Stimulated activated CD4-positive, alpha-beta T cell treated with anti-CD3 and anti-CD28 coated beads, Interleukin-1b, Interleukin-23, amount 100 ng/mL, for 24 hours (primary cell): ENCODE results near the gene HOXA11.

Experiments used
- DNase-seq, 4 experiments: peaks; one replicate each; pipeline ENCODE4 v3.0.0-alpha.2; 2020; ENCODE audit warnings: low read depth in 4 of 4, low spot score in 1 of 4

The HOXA11 gene

DNA sequence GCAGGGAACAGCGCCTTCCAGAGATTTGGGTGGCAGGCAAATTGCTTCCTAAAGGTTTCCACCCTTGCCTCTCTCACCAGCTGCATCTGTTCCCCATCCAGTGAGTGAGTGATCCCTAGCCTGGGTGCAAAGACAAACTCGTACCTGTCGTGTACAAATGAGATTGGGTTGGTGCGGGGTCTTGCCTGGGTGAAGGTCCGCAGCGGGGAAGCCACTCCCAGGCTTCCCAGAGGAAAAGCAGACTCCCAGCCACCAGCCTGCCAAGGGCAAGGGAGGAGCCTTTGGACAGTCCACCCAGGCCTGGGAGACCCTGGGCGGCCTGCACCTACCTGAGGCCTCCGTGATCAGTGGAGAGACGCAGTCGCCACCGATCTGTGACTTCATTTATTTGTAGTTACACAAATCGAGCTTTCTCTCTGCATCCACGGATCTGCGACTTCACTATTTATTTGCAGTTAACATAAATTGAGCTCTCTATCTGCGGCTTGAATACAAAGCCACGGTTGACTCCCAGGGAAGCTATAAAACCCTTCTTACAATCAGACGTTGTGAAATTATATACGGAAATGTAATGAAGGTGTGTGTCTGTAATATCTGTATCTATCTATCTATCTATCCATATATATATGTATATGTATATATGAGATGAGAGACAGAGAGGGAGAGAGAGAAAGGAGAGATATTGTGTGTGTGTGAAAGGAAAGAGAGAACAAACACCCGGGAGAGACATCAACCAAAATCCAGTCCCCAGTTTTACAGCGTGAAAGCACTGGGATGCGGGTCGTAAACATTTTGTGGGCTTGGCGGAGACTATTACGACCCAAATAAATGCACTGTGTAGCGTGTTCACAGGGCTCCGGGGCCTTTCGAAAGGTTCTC lies 25.5 kb downstream of the HOXA11 start:
- no peak for DNase-seq

DNA sequence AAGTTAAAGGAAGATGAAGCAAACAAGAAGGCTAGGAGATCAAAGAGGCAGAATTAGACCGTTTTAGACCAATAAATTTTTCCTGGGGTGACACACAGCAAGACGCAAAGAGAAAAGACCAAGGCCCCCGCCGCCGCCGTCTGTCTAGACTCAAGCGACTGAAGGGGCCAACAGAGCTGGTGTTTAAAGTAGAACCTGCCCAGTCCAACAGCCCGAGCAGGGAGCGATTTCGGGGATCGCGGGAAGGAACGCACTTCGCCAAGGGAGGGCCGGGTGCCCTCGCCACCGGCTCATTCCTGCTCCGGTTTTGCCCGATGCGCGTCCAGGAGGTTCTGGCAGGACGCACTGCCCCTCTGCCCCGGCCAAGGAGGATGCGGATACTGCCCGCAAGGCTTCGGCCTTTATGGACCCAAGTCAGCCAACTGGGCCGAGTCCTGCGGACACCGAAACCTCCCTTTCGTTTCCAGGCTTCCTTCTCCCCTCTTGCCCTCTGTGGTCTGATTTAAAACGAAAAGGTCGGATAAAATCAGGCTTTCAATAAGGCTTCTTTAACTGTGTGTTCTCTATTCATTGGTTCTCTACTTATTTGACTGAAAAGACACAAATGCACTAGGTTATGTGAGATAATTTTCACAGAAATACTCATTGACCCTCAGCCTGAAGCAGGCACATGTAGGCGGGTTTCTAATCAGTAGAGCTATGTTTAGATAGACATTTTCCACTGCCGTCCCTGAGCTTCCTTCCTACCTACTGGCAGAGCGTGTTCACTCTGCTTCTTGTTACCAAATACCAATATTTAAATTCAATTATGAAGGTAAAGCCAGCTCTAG lies 26.4 kb downstream of the HOXA11 start:
- DNase-seq: no peak

DNA sequence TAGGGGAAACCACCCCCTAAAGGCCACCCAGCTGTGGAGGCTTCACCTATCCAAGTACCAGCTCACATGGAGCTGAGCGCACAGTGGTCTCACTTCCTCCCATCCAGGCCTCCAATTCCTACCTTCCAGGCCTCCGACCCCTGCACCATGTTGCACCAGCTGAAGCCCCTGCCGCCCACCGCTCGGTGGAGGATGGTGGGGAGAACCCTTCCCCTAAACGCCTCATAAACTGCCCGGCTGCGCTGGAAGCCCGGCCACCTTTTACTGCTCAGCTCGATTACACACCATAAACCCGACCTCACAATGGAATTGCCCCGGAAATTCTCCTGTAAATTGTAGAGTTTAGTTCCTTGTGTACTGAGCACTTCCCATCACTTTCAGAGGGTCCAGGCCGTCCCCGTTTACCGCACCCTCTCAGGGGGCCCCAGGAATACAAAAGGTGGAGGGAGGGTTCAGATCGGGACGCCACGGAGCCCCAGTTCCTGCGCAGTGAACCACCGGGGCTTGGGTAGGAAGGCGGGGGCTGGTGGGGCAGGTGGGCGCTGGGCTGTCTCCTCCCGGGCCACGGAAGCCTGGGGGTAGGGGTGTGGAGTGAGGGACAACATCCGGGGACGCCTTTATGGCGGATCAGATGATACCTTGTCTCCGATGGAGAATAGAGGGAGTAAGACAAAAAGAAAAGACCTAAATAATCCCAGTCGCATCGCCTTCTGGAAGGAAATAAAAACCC lies 27.2 kb downstream of the HOXA11 start:
- no peak for DNase-seq

DNA sequence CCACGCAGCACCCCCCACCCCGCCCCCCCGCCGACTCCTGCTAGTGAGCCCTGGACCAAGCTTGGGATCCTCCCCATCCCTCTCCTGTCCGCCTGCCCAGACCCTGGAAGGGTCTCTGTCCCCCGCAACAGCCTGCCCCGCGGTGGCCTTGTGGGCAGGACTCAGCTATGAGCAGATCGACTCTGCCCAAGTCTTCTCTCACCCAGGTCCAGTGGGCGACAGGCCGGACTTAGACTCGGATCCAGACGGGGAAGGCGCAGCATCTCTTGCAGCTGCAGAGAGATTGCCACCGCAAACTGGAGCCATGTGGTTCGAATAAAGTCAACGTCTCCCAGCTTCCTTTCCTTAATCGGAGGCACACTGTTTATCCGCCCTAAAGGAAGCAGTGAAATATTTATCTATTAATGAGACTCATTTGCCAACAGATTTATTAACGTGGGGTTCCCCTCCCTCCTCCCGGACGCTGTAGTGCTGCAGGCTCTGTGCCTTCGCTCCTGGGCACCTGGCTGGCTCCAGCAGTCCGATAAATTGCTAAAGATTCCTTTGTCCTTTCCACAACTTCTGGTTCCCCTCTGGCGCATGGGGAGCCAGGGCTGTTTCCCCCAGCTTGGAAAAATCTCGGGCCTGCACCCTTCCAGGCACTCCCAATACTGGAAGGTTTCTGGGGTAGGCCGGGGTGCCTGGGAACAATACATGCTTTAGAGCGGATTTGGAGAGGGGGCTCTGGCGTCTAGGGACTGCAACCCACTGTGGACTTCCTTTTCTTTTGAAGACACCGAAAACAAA lies 27.9 kb downstream of the HOXA11 start:
- no peak for DNase-seq

DNA sequence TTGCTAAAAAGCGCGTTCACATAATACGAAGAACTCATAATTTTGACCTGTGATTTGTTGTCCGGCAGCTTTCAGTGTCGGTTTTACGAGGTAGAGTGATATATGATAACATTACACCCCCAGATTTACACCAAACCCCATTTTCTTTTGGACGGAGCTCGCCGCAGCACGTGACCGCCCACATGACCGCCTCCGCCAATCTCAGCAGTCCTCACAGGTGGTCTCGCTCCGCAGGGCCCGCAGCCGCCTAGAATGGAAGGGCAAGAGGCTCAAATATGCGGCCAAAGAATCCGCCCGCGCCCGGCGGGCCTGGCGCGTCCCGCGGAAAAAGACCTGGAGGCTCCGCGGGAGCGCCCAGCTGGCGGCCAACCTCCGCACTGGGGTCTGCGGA lies 28.5 kb downstream of the HOXA11 start, which contains the start of gene HOXA7:
HOXA7 (minus strand) TSS at position 168 of the 391 bp plus-strand sequence; CDS start at position 38, 130 bp downstream.
- DNase-seq: no peak

DNA sequence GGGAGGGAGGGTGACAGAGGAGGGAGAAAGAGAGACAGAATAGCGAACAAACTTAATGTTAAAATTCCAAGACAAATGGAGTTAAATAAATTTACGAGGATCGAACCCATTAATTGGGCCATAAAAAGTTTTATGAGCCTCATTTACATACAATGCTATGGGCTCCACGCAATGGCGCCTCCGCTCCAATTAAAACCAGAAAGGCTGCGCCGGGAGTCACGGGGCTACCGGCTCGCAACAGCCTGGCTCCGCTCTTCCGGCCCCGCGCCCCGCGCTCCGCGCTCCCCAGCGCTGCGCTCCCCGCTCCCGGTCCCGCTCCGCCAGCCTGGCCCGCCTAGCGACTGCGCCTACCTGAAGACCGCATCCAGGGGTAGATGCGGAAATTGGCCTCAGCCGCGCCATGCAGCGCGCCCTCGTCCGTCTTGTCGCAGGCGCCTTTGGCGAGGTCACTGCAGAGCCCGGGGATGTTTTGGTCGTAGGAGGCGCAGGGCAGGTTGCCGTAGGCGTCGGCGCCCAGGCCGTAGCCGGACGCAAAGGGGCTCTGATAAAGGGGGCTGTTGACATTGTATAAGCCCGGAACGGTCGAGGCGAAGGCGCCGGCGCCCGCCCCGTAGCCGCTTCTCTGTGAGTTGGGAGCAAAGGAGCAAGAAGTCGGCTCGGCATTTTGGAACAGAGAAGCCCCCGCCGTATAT lies 29.1 kb downstream of the HOXA11 start:
- no peak for DNase-seq

DNA sequence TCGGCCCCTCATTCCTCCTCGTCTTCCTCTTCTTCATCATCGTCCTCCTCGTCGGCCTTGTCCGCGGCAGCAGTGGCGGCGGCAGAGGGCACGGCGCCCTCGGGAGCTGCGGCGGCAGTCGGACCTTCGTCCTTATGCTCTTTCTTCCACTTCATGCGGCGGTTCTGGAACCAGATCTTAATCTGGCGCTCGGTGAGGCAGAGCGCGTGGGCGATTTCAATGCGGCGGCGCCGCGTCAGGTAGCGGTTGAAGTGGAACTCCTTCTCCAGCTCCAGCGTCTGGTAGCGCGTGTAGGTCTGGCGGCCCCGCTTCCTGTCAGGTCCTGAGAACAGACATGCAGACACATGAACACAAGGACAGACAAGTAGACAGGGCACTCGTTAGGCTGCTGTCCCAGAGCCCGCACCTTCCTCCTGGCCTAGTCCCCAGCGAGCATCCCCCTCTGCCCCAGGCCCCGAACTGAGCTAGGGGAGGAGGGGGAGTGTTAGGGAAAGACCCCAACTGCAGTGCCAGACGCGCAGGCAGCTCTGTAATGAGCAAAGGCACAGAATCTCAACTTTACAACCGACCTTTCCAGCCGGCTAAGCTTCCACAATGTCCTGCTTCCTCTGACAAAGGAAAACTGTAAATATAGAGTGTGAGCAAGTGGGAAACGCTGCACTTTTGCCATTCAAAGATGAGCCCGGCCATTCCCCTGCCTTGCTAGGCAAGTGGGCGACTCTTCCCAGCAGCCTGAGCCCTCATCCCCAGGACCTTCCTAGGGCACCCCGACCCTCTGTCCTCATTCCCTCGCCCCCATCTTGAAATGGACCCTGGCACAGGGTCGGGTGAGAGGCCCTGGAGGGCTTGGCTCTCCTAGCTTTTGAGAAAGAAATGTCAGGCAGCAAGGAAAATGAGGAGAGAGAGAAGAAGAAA lies 29.9 kb downstream of the HOXA11 start:
- no peak for DNase-seq

DNA sequence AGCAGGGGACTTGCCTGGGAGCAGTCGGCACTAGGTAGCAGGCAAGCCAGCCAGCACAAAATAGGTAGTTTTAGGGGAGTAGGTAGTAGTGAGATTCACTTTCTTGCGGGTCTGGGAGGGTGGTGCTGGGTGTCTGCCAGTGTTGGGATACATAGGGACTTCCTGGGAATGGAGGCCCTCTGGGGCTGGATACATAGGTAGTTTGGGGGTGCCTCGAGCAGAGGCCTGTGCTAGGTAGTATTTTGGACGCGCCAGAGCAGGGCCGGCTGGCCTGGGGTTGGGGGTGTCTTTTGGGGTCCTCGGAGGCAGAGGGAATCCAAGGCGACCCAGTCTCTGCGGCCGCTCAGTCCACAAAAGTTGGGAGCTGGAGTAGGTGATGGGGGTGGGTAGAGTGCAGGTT lies 30.7 kb downstream of the HOXA11 start:
- DNase-seq: no peak

DNA sequence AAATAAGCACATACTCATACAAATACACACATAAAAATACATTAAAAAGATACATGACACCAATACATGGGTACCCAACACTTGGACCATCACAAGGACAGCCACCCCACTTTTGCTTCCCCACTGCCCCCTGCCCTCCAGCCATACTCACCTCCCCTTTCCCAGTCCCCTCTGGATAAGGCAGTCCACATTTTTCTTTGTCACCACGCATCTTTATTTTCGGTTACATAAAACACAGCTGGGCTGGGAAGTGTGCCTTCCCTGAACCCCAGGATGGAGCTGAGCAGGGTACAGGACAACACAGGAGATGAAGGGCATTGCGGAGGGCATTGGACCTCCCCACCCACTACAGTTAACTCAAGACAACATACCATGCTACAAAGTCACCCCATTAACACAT lies 31.5 kb downstream of the HOXA11 start:
- DNase-seq: no peak

DNA sequence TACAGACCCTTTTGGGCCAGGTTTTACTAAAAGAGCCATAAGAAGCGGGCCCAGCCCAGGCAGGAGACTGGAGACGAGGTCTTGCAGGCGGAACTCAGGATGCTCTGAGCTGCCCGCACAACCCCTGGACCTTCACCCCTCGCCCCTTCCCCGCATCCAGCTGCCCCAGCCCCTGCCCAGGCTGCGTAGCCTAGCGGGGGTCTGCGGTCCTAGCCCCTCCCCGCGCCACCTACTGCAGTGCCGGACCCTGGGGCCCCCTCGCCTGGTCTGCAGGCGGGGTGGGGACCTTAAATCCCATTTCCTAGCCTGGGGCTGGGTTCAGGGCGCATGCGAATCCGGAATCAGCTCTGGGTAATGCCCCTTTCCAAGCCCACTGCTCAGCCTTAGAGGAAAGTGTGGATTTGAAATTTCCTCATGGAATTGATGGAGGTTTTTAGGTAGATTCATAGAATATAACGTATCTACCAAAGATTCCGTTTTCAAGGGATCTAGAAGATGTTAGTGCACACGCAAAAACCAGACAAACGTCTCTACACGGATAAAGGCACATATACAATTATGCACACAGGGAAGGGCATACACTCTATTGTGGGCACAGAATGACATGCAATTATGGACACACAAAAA lies 32.1 kb downstream of the HOXA11 start:
- DNase-seq: no peak

DNA sequence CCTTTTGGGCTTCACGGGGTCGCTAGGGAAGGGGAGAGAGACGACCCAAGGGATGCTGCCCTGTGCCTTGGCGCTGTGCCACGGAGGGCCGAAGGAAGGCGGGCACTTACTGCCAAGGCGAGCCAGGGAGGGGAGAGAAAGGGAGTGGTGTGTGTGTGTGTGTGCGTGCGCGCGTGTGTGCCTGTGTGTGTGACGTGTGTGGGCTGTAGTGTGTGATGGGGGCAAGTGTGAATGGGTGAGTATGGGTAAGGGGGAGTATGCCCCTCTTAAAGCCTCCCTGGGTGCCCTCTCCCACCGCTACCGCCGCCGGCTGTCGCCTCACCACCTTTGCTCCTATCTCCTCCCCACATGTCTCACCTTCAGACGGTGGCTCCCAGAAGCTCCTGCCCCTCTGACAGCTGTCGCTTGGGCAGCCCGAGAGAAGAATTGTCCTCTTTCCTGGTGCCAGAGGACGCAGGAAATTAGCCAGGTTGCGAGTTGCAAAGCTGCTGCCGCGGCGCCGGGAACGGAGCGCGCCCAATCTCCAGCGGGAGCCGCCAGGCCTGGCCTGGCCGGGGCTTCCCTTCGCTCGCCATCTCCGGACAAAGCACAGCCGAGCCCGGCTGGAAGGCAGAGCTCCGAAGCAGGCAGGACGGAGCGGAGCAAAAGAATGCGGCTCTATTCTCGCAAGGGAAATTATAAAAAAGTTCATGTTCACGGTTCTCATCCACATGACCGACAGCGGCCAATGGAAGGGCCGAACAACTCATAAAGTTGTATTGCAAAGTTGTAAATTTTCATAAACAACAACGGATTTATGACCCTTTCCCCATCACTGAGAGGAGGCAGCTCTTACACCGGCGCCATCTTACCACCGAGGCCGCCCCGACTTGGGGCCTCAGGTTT lies 32.9 kb downstream of the HOXA11 start, which contains the start of gene HOXA3:
HOXA3 (minus strand) TSS at position 653 of the 885 bp plus-strand sequence. CDS start 41,943 bp downstream, outside the sequence.
- no peak for DNase-seq

DNA sequence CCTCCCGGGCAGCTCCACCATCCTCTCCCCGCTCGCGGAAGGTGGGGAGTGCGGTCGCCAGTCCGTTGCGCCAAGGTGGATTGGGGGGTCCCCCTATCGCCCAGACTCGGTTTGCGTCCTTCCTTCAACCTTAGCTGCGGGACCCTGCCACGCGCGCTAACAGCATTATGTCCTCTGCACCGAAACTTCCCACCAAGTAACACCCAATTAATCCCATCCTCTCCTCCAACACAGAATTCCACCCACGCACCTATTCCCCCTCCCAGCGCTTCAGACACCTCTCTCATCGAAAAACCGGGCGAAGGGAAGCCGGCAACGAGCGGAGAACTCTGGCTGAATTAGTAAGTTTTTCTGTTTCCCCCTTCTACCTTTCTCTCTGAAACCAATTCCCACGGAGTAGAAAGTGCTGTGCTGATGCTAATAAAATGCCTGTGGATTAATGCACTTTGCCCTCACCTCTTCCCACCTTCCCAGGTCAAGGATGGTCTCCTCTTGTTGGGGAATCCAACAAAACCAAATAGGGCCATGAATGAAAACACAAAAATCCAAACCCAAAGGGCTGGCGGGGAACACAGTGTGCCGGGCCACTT lies 33.6 kb downstream of the HOXA11 start:
- DNase-seq: no peak

DNA sequence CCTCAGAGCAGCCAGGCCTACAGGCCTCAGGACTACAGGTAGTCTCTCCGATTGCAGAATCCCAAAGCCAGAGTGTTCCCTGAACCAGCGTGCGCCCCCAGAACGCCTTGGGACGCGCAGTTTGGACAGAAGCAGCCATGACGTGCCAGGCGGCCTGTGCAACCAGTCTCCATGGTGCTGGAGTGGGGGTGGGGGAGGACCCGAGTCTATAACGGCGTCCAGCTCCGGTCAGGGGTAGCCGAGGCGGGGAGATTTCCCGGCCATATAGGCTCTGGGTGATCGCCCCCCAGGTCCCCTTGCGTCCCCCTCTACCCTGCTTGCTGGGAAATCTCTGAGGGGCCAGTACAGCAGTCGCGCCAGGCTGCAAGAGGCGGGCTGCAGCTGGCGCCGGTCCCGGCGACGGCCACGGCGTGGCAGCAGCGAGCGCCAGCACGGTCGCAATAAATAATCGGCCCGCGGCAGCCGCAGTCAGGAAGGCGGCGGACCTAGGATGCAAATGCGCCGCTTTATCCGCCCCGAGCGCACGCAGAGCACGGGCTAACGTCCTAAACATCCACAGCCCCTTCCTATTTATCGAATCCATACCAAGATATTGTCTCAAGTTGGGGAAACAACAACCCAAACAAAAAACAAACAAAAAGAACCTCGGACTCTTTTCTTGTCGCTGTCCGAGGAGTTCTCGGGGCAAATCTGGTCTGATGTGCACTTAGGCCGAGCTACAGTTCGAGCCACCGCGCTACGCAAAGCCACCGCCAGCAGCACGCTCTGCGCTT lies 34.3 kb downstream of the HOXA11 start:
- DNase-seq: peak in 2 of 4 experiments; percentile 41 to 46

DNA sequence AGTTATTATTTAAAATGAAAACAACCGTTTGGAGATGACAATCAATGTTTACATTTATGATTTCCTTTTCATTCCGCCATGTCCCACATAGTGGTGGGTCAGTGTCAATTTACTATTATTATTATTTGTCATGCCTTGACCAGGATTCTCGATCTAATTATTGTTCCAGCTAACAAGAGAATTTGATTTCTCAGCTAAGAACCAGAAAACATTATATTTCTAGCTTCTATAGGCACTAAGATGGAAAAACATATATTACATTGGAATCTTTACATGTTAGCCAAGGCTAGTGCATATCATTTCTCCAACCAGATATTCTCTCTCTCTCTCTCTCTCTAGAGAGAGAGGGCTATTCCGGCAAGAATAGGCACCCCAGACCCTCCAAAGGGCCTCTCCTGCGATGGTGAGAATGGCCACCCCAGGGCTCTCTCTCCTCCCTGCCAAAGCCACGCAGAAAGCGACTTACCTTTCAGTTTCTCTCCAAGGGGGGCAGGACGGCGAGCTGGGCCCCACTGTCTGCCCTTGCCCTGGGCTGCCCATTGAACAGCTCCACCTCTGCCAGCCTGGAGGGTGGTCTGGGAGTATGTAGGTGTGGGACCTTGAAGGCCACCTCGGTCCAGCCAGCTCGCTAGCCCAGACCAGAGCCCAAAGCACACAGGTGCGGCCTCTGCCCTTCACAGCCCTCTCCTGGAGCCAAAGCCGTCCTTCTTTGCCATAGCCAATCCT lies 35.0 kb downstream of the HOXA11 start:
- DNase-seq: no peak

DNA sequence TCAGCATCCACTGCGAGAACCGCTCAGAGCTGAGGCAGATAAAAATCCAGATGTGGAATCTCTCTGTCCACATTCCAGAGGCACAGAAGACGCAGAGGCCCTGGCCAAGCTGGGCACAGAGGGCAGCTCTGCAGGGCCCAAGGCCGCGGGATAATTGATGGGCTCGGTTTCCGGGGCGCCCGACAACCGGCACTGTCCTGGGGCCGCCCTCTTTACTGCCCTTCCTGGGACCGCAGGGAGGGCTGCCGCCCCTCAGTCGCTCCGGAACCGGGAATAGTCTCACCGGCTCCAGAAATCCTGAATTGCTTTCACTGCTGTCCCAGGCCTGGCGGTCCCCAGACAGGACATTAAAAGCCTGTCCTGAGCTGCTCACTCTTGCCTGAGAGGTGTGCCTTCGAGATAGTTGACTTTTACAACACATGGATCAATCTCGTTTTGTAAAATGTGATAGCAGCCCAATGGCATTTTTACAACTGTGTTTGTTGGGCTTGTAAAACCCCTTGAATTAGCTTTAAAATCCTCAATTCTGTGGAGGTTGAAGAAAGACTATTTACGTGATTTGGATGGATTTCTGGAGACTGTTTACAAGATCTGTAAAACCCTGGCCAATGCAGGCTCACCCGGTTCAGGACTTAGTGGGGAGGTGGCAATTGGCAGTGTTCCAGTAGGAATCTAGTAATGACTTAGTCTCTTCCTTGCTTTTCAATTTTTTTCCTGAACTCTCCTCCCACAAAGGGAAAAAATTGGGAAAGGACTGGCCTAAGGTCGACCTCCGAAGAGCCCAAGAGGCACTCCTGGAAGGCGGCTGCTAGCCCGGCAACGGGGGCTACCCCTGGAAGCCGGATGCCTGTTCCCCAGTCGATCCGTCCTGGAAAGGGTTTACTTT lies 36.0 kb downstream of the HOXA11 start:
- no peak for DNase-seq
